Right ventricle myocardium superior (tissue), 1 donor: Measurements from ENCODE around the gene IL31RA. TPM values are rescaled to one million over a fixed set of nuclear protein-coding genes. Genes with fewer than 3 reads are reported as not detected.

Source experiments
- ATAC-seq: fragments of 200-7000 bp; cut with Tn5 transposase; one replicate; pipeline ENCODE4 v1.9.1; 2020; ENCODE audit warnings: mild to moderate bottlenecking; ENCODE audit not compliant: poor library complexity
- DNase-seq: peaks from one replicate; pipeline ENCODE4 v3.0.0-alpha.2; 2020
- intact Hi-C: fragments of 100-400 bp; cut with DNase I; formaldehyde crosslinking; loops from one replicate; pipeline ENCODE4 v1.11.2; 2022
- total RNA-seq: library from RNA; stranded (reverse); fragmentation: NEBNext Ultra II Directional; extraction: Animal tissue kit (Norgen Biotek cat#: 25700); gene quantifications from one replicate; pipeline ENCODE4 v1.2.1, GENCODE V29; 2021
- donor health status: DM: no; HTN: yes; CAD: no; lungs with severe emphysema.

IL31RA gene
- total RNA-seq, 1 donor from 2014 or later, result not detected

DNA sequence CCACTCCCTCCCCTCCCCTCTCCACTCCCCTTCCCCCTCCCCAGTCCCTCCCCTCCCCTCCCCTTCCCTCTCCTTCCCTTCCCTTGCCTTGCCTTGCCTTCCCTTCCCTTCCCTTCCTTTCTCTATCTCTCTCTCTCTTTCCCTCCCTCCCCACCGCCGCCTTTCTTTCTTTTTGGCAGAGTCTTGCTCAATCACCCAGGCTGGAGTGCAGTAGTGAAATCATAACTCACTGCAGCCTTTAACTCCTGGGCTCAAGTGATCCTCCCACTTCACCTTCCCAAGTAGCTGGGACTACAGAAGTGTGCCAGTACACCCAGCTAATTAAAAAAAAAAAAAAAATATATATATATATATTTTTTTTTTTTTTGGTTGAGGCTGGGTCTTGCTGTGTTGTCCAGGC lies 45.5 kb downstream of the IL31RA start:
- ATAC-seq, result no peak
- no peak for DNase-seq
- intact Hi-C loops, result no loop called here

- intact Hi-C loops, result no loop called here
- DNase-seq, result no peak
- no peak for ATAC-seq
Observed at GRCh38 chr5:55897206-55897894, 46.2 kb downstream of the IL31RA start.

DNA sequence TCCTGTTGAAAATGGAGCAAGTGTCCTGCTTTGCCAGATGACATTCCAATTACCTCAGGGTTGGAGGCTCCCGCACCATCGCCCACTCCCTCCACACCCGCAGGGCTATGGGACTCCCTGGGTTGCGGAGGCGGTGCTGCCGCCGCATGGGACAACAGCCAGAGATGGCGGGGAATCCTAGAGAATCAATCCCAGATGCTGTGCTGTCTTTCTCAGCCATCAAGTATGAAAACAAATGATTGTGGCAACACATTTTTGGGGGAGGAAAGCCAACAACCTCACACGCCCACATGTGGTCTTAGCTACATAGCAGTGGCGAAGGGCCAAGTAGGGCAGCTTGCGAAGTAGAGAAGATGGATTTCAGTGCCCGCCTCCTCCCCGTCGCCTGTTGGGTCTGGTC lies 46.7 kb downstream of the IL31RA start:
- intact Hi-C loops, result no loop called here
- peak; percentile 64 for DNase-seq
- peak; percentile 77 for ATAC-seq

DNA sequence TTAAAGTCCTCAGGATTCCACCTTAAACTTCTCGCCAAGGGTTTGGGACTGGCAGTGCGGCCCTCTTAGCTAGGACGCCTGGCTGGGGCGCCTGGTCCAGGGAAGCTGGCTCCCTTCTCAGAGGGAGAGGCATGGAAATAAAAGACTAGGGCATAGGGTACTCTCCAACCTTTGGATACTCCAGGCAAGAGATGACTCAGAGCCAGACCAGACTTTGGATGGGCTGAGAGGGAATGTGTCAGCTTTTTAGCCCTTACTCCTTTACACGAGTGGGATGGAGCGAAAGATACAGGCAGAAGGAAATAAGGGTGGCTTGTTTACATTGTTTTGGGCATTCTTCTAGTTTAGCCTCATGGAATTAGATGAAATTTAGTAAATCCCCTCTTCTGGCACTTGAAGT lies 48.2 kb downstream of the IL31RA start:
- intact Hi-C loops, result no loop called here
- ATAC-seq, result no peak
- no peak for DNase-seq

DNA sequence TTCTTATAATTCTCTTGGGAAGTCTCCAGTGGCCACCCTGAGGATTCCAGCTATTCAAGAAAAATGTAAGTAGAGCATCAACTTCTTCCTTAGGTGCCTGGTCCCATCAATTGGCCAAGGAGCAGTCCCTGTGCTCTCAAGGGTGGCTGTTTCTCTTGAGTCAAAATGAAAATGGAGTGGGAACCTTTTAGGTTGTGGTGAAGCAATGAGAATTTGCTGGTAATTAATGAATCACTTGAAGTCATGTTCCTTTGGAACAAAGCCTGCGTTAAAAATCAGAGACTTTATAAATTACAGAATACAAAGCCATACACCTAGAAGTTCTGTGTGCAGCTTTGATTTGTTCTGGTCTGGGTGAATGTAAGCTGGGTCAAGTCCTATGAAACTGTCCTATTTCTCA lies 48.9 kb downstream of the IL31RA start:
- intact Hi-C loops, result no loop called here
- no peak for ATAC-seq

DNA sequence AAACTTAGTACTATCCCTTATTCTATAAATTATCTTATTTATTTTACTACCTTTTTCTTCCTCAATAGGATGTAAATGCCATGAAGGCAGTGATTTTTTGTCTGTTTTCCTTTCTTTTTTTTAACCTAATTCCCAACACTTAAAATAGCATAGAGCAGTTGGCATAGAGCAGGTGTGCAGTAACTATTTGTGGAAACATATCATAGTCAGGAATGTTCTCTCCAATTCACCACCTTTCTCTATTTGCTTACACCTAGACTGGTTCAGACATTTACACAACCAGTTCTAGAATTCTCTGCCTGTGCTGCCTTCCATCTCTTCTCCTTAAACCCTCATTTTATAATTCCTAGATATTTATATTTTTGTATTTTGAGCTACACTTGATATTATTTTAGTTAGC lies 49.6 kb downstream of the IL31RA start:
- ATAC-seq (no peak), DNase-seq (no peak)
- intact Hi-C loops, result no loop called here

More for the DNA sequence above, 48.9 kb downstream of the IL31RA start:
- DNase-seq, result no peak

DNA sequence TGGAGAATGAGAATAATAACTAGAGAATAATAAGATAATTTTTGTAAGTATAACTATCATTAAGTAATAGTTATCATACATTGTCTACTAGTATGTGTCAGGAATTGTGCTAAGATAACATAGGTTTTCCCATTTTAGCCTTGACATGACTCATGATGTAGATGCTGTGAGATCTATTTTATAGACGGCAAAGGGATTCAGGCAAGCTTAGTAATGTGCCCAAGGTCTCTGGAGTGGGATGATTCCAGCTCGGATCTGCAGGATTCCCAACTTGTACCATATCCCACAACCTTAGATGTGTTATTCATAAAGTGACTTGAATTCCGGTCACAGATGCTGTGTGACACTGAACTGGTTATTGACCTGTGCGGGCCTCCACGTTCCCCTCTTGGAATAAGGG lies 51.5 kb downstream of the IL31RA start:
- intact Hi-C loops, result no loop called here
- DNase-seq (no peak), ATAC-seq (no peak)

DNA sequence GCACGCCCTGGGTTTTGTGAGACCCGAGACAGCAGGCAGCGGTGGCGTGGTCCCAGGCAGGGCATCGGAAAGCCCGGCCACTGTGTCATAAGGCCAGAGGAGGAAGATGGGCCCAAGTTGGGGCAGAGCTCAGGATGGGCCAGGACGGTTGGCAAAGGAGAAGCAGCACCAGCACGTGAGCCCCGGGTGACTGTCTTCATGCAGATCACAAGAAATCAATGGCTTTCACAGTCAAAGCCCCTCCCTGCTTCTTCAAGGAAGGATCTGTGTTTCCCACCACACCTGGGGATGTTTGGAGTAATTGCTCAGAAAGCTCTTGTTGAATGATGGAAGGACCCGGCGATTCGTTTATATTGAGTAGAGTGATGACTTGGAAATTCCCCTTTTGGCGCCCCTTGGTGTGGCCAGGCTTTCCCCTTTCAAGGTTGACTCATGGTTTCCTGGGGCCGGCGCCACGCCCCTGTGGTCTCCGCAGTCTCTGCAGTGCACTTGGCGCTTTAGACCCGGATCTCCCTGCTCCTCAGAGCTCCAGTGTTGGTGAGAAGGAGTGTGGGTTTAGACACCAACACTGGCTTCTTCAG lies 52.1 kb downstream of the IL31RA start:
- peak; percentile 56 for DNase-seq
- intact Hi-C loops, result no loop called here
- no peak for ATAC-seq

- ATAC-seq (peak; percentile 60), DNase-seq (peak; percentile 74)
- intact Hi-C loops, result no loop called here
Observed at GRCh38 chr5:55904152-55904551, 53.0 kb downstream of the IL31RA start.

DNA sequence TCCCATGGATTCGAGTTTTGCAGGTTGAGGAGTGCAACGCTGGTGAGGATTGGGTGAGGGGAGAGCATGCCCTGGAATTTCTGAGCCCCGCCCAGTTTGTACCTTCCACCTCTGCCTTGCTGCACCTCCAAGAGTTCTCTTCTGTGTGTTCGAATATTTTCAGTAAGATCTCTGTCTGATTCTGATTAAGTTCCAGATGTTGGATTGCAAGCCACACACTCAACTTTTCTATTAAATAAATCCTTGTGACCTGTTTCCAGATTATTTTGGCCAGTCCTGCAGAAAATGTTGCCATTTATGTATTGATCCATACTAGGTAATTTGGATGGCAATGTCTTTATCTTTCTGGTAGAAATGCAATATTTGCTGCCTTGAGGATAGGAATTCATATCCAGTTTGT lies 54.1 kb downstream of the IL31RA start:
- intact Hi-C loops, result no loop called here
- DNase-seq (no peak), ATAC-seq (no peak)

GRCh38 chr5:55907927-55908326 lies 56.8 kb downstream of the IL31RA start:
- ATAC-seq (no peak), DNase-seq (no peak)
- intact Hi-C loops, result no loop called here

GRCh38 chr5:55908804-55909203 lies 57.6 kb downstream of the IL31RA start:
- intact Hi-C loops, result no loop called here
- DNase-seq, result no peak
- ATAC-seq, result no peak

- intact Hi-C loops, result no loop called here
- DNase-seq (no peak), ATAC-seq (no peak)
Observed at GRCh38 chr5:55911784-55912653, 60.9 kb downstream of the IL31RA start.

GRCh38 chr5:55913466-55914413 lies 62.6 kb downstream of the IL31RA start:
- intact Hi-C loops, result no loop called here
- ATAC-seq (no peak), DNase-seq (no peak)

DNA sequence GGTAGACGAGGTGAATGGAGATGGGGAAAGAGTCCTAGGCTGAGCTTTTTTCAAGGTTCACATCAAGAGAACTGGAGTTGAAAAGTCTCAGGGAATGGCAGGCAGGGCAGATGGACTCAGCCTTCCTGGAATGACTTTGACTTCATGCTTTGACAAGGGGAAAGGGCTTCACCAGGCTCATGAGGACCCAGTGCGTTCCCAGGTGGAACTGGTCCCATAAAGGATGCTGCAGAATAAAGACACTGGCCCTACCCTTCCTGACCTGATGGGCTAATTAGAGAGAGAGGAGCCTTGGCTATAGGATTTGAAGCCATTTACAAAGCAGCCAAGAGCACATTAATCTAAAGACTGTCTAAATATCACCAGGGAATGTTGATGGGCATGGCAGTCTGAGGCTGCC lies 63.8 kb downstream of the IL31RA start:
- ATAC-seq (no peak), DNase-seq (no peak)
- intact Hi-C loops, result no loop called here

DNA sequence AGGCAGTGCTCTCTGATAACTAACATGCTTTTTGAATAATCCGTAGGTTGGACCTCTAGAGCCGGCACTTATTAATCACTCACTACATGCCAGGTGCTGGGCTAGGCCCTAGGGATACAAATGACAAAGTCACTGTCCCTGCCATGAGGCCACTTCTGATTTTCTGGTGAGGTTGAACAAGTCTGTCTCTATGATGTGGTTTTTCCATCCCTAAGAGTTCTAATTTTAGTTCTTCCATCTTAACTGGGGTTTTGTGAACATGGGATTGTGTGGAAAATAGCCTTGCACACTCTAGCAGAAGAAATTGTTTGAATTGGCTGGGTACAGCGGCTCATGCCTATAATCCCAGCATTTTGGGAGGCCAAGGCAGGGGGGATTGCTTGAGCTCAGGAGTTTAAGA lies 64.6 kb downstream of the IL31RA start:
- intact Hi-C loops, result no loop called here
- no peak for ATAC-seq
- DNase-seq, result no peak

DNA sequence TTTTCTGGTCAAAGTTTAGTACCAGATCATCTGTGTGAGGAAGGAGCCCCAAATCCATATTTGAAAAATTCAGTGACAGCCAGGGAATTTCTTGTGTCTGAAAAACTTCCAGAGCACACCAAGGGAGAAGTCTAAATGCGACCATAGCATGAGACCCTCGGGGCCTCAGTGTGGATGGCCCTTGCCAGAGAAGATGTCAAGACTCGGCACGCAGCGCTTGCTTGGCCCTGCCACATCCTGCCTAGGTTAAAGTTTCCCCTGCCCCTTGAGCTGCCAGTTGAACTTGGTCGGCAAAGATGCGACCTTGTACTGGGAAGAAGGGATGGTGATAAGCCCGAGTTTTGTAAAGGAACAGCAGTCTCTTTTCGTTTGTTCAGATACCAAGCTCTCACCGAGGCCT lies 65.8 kb downstream of the IL31RA start:
- intact Hi-C loops, result no loop called here
- no peak for ATAC-seq
- DNase-seq, result no peak

DNA sequence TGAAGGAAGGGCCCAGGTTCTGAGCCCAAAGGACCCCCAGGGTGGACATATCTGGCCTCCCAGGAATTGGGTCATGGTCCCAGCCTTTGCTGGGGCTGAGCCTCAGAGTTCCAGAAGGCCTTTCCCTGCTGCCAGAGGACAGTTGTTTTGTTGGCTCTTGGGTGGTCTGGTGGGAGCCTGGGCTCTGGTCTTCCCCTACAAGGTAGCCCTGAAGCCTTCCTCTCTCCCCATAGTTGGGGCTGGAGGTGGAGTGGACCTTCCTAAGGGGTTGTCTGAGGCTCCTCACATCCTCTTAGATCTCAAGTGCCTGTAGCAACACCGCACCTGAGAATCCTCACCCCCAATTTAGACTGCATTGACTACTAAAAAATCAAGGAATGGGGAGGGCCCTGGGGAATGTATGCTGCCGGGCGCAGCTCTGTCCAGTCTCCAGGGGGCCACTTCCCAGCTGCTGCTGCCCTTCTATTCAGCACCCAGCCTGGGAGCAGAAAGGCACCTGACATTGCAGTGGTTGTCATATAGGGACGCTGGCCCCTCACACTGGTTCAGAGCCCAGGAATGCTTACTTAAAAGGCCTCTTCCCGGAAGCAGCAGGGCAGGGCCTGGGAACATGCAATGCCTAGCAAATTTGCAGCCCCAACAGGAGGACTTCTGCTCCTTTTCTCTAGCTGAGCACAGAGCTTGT lies 66.4 kb downstream of the IL31RA start:
- ATAC-seq, result peak; percentile 25
- no peak for DNase-seq
- intact Hi-C loops, result no loop called here
